Endothelial cell (in vitro differentiated cells): ENCODE data around the gene PRKCA. TPM values are rescaled to one million over a fixed set of nuclear protein-coding genes. Genes with fewer than 3 reads are reported as not detected.

Experiments
- DNase-seq: peaks from one replicate; pipeline ENCODE4 v3.0.0; 2021; ENCODE audit warnings: low spot score
- H3K27ac Mint-ChIP-seq: one replicate; pipeline ENCODE4 v1.8.0; 2021; ENCODE audit warnings: mixed read lengths, inconsistent platforms; ENCODE audit not compliant: unreplicated experiment
- H3K27me3 Mint-ChIP-seq: one replicate; pipeline ENCODE4 v1.8.0; 2021; ENCODE audit warnings: mild to moderate bottlenecking, moderate library complexity, mixed read lengths, inconsistent platforms; ENCODE audit not compliant: unreplicated experiment
- H3K36me3 Mint-ChIP-seq: one replicate; pipeline ENCODE4 v1.8.0; 2021; ENCODE audit warnings: mild to moderate bottlenecking, low read depth, mixed read lengths, inconsistent platforms; ENCODE audit not compliant: unreplicated experiment
- H3K4me1 Mint-ChIP-seq: one replicate; pipeline ENCODE4 v1.8.0; 2021; ENCODE audit warnings: mild to moderate bottlenecking, mixed read lengths, inconsistent platforms; ENCODE audit not compliant: unreplicated experiment
- H3K4me3 Mint-ChIP-seq: one replicate; pipeline ENCODE4 v1.8.0; 2021; ENCODE audit warnings: mild to moderate bottlenecking, mixed read lengths, inconsistent platforms; ENCODE audit not compliant: unreplicated experiment
- H3K9me3 Mint-ChIP-seq: one replicate; pipeline ENCODE4 v1.8.0; 2021; ENCODE audit warnings: mixed read lengths, inconsistent platforms; ENCODE audit not compliant: unreplicated experiment
- total RNA-seq: library from RNA; stranded (reverse); fragmentation: NEBNext Ultra II Directional; extraction: Animal tissue kit (Norgen Biotek cat#: 25700); gene quantifications from one replicate; pipeline ENCODE4 v1.2.1, GENCODE V29; 2021; ENCODE audit not compliant: unreplicated experiment
- TF ChIP-seq, protein P1 (sequence below): fragments of 200-600 bp; sonication (generic); IDR thresholded peaks from one replicate; pipeline ENCODE4 v1.5.0; 2021; ENCODE audit warnings: antibody characterized with exemption; ENCODE audit not compliant: unreplicated experiment

Gene PRKCA
- total RNA-seq, 1 donor from 2014 or later = 2.1 TPM

GRCh38 chr17:66713533-66714042, 411.2 kb downstream of the PRKCA start:
- TF ChIP-seq, protein P1, sequence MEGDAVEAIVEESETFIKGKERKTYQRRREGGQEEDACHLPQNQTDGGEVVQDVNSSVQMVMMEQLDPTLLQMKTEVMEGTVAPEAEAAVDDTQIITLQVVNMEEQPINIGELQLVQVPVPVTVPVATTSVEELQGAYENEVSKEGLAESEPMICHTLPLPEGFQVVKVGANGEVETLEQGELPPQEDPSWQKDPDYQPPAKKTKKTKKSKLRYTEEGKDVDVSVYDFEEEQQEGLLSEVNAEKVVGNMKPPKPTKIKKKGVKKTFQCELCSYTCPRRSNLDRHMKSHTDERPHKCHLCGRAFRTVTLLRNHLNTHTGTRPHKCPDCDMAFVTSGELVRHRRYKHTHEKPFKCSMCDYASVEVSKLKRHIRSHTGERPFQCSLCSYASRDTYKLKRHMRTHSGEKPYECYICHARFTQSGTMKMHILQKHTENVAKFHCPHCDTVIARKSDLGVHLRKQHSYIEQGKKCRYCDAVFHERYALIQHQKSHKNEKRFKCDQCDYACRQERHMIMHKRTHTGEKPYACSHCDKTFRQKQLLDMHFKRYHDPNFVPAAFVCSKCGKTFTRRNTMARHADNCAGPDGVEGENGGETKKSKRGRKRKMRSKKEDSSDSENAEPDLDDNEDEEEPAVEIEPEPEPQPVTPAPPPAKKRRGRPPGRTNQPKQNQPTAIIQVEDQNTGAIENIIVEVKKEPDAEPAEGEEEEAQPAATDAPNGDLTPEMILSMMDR = no peak
- DNase-seq = no peak
- Mint-ChIP-seq H3K27me3 (no peaks in the 10 kb centered on the region), H3K4me1 (peaks cover 30% of the 10 kb centered on the region), H3K9me3 (no peaks in the 10 kb centered on the region), H3K4me3 (no peak overlapping the region), H3K27ac (no peak overlapping the region), H3K36me3 (no peaks in the 10 kb centered on the region)

DNA sequence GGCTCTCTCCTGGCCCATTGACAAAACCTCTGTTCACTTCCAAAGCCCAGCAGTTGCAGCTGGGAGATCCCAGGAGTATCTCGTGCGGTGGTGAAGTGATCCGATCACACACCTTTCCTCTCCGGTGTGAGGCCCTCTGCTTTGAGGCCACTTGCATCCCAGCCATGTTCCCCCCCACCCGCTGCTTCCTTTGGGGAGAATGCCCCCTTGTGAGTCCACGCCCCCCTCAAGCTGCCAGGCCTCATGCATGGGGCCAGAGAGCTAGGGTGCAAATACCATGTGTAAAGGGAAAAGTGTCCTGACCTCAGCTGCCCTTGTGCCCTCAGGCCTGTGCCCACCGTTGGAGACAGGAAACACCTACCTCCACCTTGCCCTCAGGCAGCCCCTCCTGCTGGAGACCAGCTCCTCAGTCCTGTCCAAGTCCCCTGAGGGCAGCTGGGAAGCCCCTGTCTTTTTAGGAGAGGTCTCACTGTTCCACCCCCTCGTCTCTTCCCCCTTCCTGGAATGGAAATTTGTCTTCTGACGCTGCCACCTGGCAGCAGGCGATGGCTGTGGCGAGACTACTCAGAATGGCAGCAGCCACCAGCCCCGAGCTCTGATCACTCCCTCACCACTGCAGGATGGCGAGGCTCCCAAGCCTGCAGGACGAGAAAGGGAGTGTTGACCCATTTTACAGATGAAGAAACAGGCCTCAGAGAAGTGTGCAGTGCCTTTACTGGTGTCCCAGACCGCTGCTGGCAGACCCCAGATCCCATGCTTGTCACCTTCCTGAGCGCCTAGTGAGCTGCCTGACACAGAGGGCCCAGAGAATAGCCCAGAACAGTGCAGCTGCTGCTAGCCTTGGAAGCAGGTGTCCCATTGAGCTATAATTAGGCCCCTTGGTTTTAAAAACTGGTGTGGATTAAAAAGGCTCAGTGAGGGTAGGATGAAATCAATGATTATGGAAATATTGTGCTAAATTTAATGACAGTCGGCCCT, 411.9 kb downstream of the PRKCA start:
- no peaks in the 10 kb centered on the region for H3K27me3 Mint-ChIP-seq
- no peaks in the 10 kb centered on the region for H3K9me3 Mint-ChIP-seq
- TF ChIP-seq, protein P1 = no peak
- no peak overlapping the region for H3K4me3 Mint-ChIP-seq
- no peaks in the 10 kb centered on the region for H3K36me3 Mint-ChIP-seq
- no peak for DNase-seq
- no peak overlapping the region for H3K27ac Mint-ChIP-seq
- peaks cover 30% of the 10 kb centered on the region for H3K4me1 Mint-ChIP-seq

DNA sequence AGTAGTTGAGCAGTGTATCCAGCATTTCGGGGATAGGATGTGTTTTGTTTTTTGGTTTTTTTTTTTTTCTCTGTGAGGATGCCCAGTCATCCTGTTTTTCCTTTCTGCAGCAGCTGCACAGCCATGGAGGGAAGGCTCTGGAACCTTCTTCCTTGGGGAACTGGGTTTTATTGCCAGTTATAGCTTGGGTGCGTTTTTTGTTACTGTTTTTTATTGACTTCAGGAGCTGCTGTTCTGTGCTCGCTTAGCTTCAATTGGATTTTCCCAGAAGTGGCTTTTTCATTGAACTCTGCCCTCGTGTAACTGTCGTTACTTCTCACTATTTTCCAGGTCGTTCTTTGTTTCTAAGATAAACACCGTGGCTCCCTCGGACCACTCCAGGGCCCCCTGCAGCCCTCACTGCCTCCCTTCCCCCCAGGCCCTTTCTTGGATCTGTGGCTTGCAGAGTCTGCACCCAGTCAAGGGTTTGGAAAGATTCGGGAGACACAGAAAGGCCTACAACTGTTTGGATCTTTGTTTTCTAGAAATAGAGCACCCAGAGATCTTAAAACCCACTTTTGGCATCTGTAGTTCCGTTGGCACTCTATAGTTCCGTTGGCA, 412.8 kb downstream of the PRKCA start:
- TF ChIP-seq, protein P1 = no peak
- no peaks in the 10 kb centered on the region for H3K36me3 Mint-ChIP-seq
- H3K4me3 Mint-ChIP-seq = no peak overlapping the region
- no peaks in the 10 kb centered on the region for H3K9me3 Mint-ChIP-seq
- H3K4me1 Mint-ChIP-seq = peaks cover 29% of the 10 kb centered on the region
- no peak for DNase-seq
- H3K27me3 Mint-ChIP-seq = no peaks in the 10 kb centered on the region
- H3K27ac Mint-ChIP-seq = no peak overlapping the region

DNA sequence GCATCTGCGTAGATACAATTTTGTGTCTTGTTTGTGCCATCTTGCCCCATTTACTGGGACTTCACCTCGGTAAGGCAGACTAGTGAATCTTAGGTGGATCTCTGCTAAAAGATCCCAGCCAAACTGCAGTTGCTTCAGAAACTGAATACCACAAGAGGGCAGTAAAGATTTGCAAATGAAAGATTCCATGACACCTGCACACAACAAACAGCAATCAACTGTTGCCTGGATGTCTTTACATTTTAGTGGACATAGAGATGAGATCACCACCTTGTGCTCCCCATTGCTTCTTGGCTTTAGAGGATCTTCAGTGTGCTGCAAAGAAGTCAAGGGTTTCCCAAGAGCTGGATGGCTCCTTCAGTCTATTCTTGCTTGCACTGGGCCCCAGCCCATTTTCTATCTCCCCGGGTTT, 413.3 kb downstream of the PRKCA start:
- Mint-ChIP-seq H3K9me3 (no peaks in the 10 kb centered on the region), H3K27me3 (no peaks in the 10 kb centered on the region), H3K27ac (peak overlapping the region; percentile 44), H3K36me3 (no peaks in the 10 kb centered on the region), H3K4me1 (peaks cover 26% of the 10 kb centered on the region), H3K4me3 (no peak overlapping the region)
- TF ChIP-seq, protein P1 = peak; percentile 63
- peak; percentile 26 for DNase-seq
